ENCODE results near the gene KIT.
A peak's percentile ranks its signal among the peaks of the same experiment; 100 is the strongest.

Gene KIT

GRCh38 chr4:54750341-54750740 is 92.6 kb downstream of the KIT start:
- no peak for DNase-seq

- no peak for DNase-seq
Observed at GRCh38 chr4:54754394-54754793, 96.6 kb downstream of the KIT start.

GRCh38 chr4:54764476-54764875 is 106.7 kb downstream of the KIT start:
- no peak for DNase-seq

DNA sequence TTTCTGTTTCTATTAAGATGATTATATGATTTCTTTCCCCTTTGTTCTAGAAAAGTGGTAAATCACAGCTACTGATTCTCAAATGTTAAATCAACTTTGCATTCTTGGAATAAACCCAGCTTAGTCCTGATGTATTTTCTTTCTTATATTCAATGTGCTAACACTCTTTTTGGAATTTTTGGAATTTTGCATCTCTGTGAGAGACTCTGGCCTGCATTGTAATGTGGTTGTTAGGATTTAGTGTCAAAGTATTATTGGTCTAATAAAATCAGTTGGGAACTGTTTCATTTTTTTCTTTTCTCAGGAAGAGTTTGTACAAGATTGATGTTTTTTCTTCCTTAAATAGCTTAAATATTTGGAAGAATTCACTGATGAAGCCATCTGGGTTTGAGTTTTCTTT is 109.6 kb downstream of the KIT start:
- no peak for DNase-seq

GRCh38 chr4:54773022-54773421 is 115.3 kb downstream of the KIT start:
- DNase-seq = no peak

- no peak for DNase-seq
Observed at GRCh38 chr4:54779036-54779435, 121.3 kb downstream of the KIT start.

GRCh38 chr4:54779476-54780148 is 121.9 kb downstream of the KIT start:
- no peak for DNase-seq

DNA sequence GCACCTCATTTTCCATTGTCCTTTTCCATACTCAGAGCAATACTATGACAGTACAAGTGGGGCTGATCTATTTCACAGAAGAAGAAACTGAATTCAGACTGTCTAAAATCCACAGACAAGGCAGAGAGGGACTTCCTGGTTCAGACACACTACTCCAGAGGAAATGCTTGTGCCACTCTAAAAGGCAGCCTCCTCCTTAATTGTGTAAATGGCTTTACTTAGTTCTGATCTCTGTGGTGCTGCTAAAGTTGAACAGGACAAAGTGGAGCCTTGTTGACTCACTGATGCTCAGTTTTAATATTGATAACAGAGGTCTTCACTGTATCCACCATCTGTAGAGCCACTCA is 122.4 kb downstream of the KIT start:
- no peak for DNase-seq

- DNase-seq = no peak
Observed at GRCh38 chr4:54781756-54782155, 124.0 kb downstream of the KIT start.

DNA sequence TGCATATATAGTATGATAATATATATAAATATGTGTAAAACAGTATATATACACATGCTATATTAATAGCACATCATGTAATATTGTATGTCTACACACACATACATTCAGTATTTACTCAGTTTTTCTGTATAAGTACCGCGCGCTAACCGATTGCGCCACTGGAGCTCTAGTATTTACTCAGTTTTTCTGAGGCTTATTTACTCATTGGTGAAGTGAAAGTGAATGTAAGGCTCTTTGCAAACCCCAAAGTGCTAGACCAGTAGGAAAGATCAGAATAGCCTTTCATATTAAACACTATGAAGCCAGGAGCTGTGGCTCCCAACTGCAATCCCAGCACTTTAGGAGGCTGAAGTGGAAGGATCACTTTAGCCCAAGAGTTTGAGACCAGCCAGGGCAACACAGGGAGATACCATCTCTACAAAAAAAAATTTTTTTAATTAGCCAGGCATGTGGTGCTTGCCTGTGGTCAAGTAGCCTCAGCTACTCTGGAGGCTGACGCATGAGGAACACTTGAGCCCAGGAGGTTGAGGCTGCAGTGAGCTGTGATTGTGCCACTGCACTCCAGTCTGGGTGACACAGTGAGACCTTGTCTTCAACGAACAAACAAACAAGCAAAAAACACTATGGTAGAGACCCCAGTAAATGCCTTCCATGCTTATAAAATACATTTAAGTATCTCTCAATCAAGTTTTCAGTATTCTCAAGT is 125.8 kb downstream of the KIT start:
- DNase-seq = no peak

- DNase-seq = peak; percentile 14
Observed at GRCh38 chr4:54784161-54784671, 126.5 kb downstream of the KIT start.

All from NCI-H2227 treated with DMSO at 0.1 percent for 48 hours (cell line).